SK-N-SH treated with all-trans-retinoic acid at 6 μM for 48 hours (cell line): ENCODE measurements around the gene NLRP7.
"Not testable (repeated sequence)": the region's sequence is repeated elsewhere in the genome, so short reads cannot be mapped to it uniquely, and the experiment has no call there.

Source experiments
- ARNTL ChIP-seq: fragments of 450-650 bp; formaldehyde crosslinking; IDR thresholded peaks from 2 replicates; pipeline ENCODE4 v1.5.0; 2020; ENCODE audit warnings: low read depth, mild to moderate bottlenecking, moderate library complexity, borderline replicate concordance
- CSDC2 ChIP-seq: fragments of 250-450 bp; sonication (Bioruptor Pico); IDR thresholded peaks from 2 replicates; pipeline ENCODE4 v1.5.0; 2020; ENCODE audit warnings: mild to moderate bottlenecking, moderate library complexity
- RARB ChIP-seq: fragments of 250-450 bp; sonication (Bioruptor Pico); IDR thresholded peaks from 2 replicates; pipeline ENCODE4 v1.8.0; 2021; ENCODE audit warnings: mild to moderate bottlenecking, moderate library complexity
- SNAI2 ChIP-seq: fragments of 250-450 bp; sonication (Bioruptor Pico); IDR thresholded peaks from 2 replicates; pipeline ENCODE4 v1.5.0; 2020; ENCODE audit warnings: mild to moderate bottlenecking, moderate library complexity
- ZC3H10 ChIP-seq: fragments of 250-450 bp; sonication (Bioruptor Pico); IDR thresholded peaks from 2 replicates; pipeline ENCODE4 v1.5.1; 2021; ENCODE audit warnings: mild to moderate bottlenecking, moderate library complexity
- ZFP3 ChIP-seq: fragments of 250-450 bp; sonication (Bioruptor Pico); IDR thresholded peaks from 2 replicates; pipeline ENCODE4 v1.5.0; 2020; ENCODE audit warnings: mild to moderate bottlenecking, moderate library complexity
- ZFP30 ChIP-seq: fragments of 450-650 bp; formaldehyde crosslinking; IDR thresholded peaks from 2 replicates; pipeline ENCODE4 v1.5.0; 2022; ENCODE audit warnings: mild to moderate bottlenecking, moderate library complexity
- ZNF565 ChIP-seq: fragments of 450-650 bp; formaldehyde crosslinking; conservative IDR thresholded peaks from 2 replicates; pipeline ENCODE4 v1.5.0; 2020; ENCODE audit warnings: low read depth, mild to moderate bottlenecking, moderate library complexity
- TF ChIP-seq, protein P1 (sequence below): fragments of 250-450 bp; sonication (Bioruptor Pico); IDR thresholded peaks from 2 replicates; pipeline ENCODE4 v1.8.0; 2020; ENCODE audit warnings: mild to moderate bottlenecking, moderate library complexity, borderline replicate concordance
- TF ChIP-seq, protein P2 (sequence below): fragments of 250-450 bp; sonication (Bioruptor Pico); IDR thresholded peaks from 2 replicates; pipeline ENCODE4 v1.5.1; 2020; ENCODE audit warnings: low read depth, mild to moderate bottlenecking, moderate library complexity

DNA sequence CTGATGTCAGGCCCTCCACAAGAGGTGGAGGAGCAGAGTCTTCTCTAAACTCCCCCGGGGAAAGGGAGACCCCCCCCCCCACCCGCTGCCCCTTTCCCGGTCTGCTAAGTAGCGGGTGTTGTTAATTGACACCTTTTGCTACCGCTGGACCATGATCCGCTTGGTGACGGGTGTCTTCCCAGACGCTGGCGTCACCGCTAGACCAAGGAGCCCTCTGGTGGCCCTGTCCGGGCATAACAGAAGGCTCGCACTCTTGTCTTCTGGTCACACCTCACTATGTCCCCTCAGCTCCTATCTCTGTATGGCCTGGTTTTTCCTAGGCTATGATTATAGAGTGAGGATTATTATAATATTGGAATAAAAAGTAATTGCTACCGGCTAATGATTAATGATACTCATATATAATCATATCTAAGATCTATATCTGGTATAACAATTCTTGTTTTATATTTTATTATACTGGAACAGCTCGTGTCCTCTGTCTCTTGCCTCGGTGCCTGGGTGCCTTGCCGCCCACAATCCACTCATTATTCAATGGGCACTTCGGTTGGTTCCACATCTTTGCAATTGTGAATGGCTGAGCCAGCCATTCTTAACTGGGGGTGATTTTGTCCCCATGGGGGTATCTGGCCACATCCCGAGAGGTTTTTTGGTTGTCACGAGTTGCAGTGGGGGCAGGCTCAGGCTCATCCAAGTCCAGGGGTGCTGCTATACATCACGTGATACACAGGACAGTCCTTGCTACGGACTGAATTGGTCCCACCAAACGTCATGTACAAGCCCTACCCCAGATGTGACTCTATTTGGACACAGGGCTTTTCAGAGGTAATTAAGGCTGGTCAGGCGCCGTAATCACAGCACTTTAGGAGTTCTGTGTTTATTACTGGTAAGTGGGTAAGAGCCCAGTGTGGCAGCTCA, 27.4 kb downstream of the NLRP7 start:
- TF ChIP-seq CSDC2 (CRISPR knock-in tag); ZFP30 (CRISPR knock-in tag); SNAI2; RARB; ARNTL (CRISPR knock-in tag); ZC3H10; ZNF565 (CRISPR knock-in tag); ZFP3 (CRISPR knock-in tag): not testable (repeated sequence)
- TF ChIP-seq, protein P1, sequence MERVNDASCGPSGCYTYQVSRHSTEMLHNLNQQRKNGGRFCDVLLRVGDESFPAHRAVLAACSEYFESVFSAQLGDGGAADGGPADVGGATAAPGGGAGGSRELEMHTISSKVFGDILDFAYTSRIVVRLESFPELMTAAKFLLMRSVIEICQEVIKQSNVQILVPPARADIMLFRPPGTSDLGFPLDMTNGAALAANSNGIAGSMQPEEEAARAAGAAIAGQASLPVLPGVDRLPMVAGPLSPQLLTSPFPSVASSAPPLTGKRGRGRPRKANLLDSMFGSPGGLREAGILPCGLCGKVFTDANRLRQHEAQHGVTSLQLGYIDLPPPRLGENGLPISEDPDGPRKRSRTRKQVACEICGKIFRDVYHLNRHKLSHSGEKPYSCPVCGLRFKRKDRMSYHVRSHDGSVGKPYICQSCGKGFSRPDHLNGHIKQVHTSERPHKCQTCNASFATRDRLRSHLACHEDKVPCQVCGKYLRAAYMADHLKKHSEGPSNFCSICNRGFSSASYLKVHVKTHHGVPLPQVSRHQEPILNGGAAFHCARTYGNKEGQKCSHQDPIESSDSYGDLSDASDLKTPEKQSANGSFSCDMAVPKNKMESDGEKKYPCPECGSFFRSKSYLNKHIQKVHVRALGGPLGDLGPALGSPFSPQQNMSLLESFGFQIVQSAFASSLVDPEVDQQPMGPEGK (CRISPR knock-in tag) = not testable (repeated sequence)
- TF ChIP-seq, protein P2, sequence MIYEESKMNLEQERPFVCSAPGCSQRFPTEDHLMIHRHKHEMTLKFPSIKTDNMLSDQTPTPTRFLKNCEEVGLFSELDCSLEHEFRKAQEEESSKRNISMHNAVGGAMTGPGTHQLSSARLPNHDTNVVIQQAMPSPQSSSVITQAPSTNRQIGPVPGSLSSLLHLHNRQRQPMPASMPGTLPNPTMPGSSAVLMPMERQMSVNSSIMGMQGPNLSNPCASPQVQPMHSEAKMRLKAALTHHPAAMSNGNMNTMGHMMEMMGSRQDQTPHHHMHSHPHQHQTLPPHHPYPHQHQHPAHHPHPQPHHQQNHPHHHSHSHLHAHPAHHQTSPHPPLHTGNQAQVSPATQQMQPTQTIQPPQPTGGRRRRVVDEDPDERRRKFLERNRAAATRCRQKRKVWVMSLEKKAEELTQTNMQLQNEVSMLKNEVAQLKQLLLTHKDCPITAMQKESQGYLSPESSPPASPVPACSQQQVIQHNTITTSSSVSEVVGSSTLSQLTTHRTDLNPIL (CRISPR knock-in tag) = not testable (repeated sequence)
